ENCODE measurements around the gene SLC25A29. TPM values are rescaled to one million over a fixed set of nuclear protein-coding genes. Genes with fewer than 3 reads are reported as not detected.

The SLC25A29 gene
- total RNA-seq, 1 experiment from 2014 or later = 33.9 TPM

- POLR2A ChIA-PET = no interaction called here
- no peak overlapping the region for H3K27ac Mint-ChIP-seq (ENCODE audit: low read depth, unreplicated experiment)
- no TSS peak for BruUV-seq (replicated peaks)
Measured at GRCh38 chr14:100262545-100262944, 43.7 kb downstream of the SLC25A29 start.

GRCh38 chr14:100261621-100262020, 44.6 kb downstream of the SLC25A29 start:
- ChIA-PET POLR2A (interaction anchor here (1.2 kb wide), 1 partner anchor 16 kb away, joined by 3 read pairs; no protein-coding TSS in a partner anchor), CTCF (interaction anchor here (0.6 to 1.6 kb wide), 3 partner anchors 14 to 1467 kb away, joined by 3 to 14 read pairs (median 3); no protein-coding TSS in a partner anchor)
- no peaks in the 10 kb centered on the region for H3K9me3 Mint-ChIP-seq (ENCODE audit: unreplicated experiment)
- peaks cover 32% of the 10 kb centered on the region for H3K4me1 Mint-ChIP-seq (ENCODE audit: insufficient read depth, unreplicated experiment)
- no TSS peak for BruUV-seq (replicated peaks)
- no peak for DNase-seq (ENCODE audit: unreplicated experiment)
- peaks cover 26% of the 10 kb centered on the region for H3K36me3 Mint-ChIP-seq (ENCODE audit: insufficient read depth, unreplicated experiment)
- TF ChIP-seq CTCF (IDR thresholded peaks at IDR 0.05; ENCODE audit: unreplicated experiment) = no peak
- H3K4me3 Mint-ChIP-seq (ENCODE audit: unreplicated experiment) = no peak overlapping the region
- intact Hi-C loops (cut with micrococcal nuclease) = no loop called here
- no peaks in the 10 kb centered on the region for H3K27me3 Mint-ChIP-seq (ENCODE audit: insufficient read depth, unreplicated experiment)
- peak overlapping the region; percentile 33 for H3K27ac Mint-ChIP-seq (ENCODE audit: low read depth, unreplicated experiment)

More at GRCh38 chr14:100262545-100262944, 43.7 kb downstream of the SLC25A29 start:
- intact Hi-C loops (cut with micrococcal nuclease) = no loop called here
- no peaks in the 10 kb centered on the region for H3K9me3 Mint-ChIP-seq (ENCODE audit: unreplicated experiment)
- H3K27me3 Mint-ChIP-seq (ENCODE audit: insufficient read depth, unreplicated experiment) = no peaks in the 10 kb centered on the region
- no peak for DNase-seq (ENCODE audit: unreplicated experiment)
- H3K4me3 Mint-ChIP-seq (ENCODE audit: unreplicated experiment) = no peak overlapping the region
- CTCF ChIA-PET = interaction anchor here (0.6 to 1.6 kb wide), 4 partner anchors 14 to 188 kb away, joined by 3 to 14 read pairs (median 3); no protein-coding TSS in a partner anchor
- TF ChIP-seq CTCF (IDR thresholded peaks at IDR 0.05; ENCODE audit: unreplicated experiment) = no peak
- peaks cover 31% of the 10 kb centered on the region for H3K4me1 Mint-ChIP-seq (ENCODE audit: insufficient read depth, unreplicated experiment)
- H3K36me3 Mint-ChIP-seq (ENCODE audit: insufficient read depth, unreplicated experiment) = peaks cover 28% of the 10 kb centered on the region

GRCh38 chr14:100256339-100256895, 49.8 kb downstream of the SLC25A29 start:
- H3K9me3 Mint-ChIP-seq (ENCODE audit: unreplicated experiment) = no peaks in the 10 kb centered on the region

GRCh38 chr14:100252684-100253083, 53.6 kb downstream of the SLC25A29 start:
- ChIA-PET CTCF (interaction anchor here (1.6 kb wide), 1 partner anchor 30 kb away, joined by 3 read pairs; no protein-coding TSS in a partner anchor), POLR2A (no interaction called here)
- H3K4me3 Mint-ChIP-seq (ENCODE audit: unreplicated experiment) = no peak overlapping the region
- no peaks in the 10 kb centered on the region for H3K27me3 Mint-ChIP-seq (ENCODE audit: insufficient read depth, unreplicated experiment)
- intact Hi-C loops (cut with micrococcal nuclease) = no loop called here
- no peak for DNase-seq (ENCODE audit: unreplicated experiment)
- H3K9me3 Mint-ChIP-seq (ENCODE audit: unreplicated experiment) = no peaks in the 10 kb centered on the region
- BruUV-seq (replicated peaks) = no TSS peak
- no peak overlapping the region for H3K27ac Mint-ChIP-seq (ENCODE audit: low read depth, unreplicated experiment)
- TF ChIP-seq CTCF (IDR thresholded peaks at IDR 0.05; ENCODE audit: unreplicated experiment) = no peak
- peaks cover 18% of the 10 kb centered on the region for H3K4me1 Mint-ChIP-seq (ENCODE audit: insufficient read depth, unreplicated experiment)
- H3K36me3 Mint-ChIP-seq (ENCODE audit: insufficient read depth, unreplicated experiment) = peaks cover 18% of the 10 kb centered on the region

More at GRCh38 chr14:100256339-100256895, 49.8 kb downstream of the SLC25A29 start:
- POLR2A ChIA-PET = interaction anchor here (1.0 kb wide), 1 partner anchor 20 kb away, joined by 3 read pairs; no protein-coding TSS in a partner anchor
- CTCF ChIA-PET = interaction anchor here (1.2 kb wide), 2 partner anchors 27 to 37 kb away, joined by 3 to 4 read pairs; no protein-coding TSS in a partner anchor
- no peak overlapping the region for H3K27ac Mint-ChIP-seq (ENCODE audit: low read depth, unreplicated experiment)
- BruUV-seq (replicated peaks) = no TSS peak
- no peaks in the 10 kb centered on the region for H3K27me3 Mint-ChIP-seq (ENCODE audit: insufficient read depth, unreplicated experiment)
- intact Hi-C loops (cut with micrococcal nuclease) = no loop called here
- no peak for DNase-seq (ENCODE audit: unreplicated experiment)
- H3K36me3 Mint-ChIP-seq (ENCODE audit: insufficient read depth, unreplicated experiment) = peaks cover 12% of the 10 kb centered on the region
- no peak for TF ChIP-seq CTCF (IDR thresholded peaks at IDR 0.05; ENCODE audit: unreplicated experiment)
- H3K4me3 Mint-ChIP-seq (ENCODE audit: unreplicated experiment) = no peak overlapping the region
- peaks cover 26% of the 10 kb centered on the region for H3K4me1 Mint-ChIP-seq (ENCODE audit: insufficient read depth, unreplicated experiment)
